ENCODE measurements around the gene CNOT6. TPM values are rescaled to one million over a fixed set of nuclear protein-coding genes. Genes with fewer than 3 reads are reported as not detected.
A peak's percentile ranks its signal among the peaks of the same experiment; 100 is the strongest.

Gene CNOT6
- polyA plus RNA-seq, 1 of the 3 experiments (the other 2 are of a cell fraction), result 17.1 TPM

DNA sequence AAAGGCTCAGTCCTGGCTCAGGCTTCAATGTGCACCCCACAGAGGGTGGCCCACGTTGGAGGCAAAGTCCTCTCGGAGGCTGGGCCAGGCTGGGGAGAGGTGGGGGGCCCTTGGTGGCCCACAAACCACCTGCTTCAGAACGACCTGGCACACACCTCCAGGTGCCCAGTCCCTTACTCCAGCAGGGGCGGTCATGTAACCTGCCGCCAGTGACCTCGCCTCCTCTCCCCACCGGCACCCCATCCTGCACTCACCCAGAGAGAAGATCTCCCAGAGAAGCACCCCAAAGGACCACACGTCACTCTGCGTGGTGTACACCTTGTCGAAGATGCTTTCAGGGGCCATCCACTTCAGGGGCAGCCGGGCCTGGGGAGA is 119.6 kb downstream of the CNOT6 start:
- H3K9me2 ChIP-seq, result no peaks in the 10 kb centered on the region
- H2AFZ ChIP-seq (ENCODE audit: low read depth), result no peak overlapping the region
- no peak overlapping the region for H3K4me2 ChIP-seq
- no peak for TF ChIP-seq JUND (IDR thresholded peaks at IDR 0.05)
- no peak for TF ChIP-seq FOSL2 (IDR thresholded peaks at IDR 0.05; ENCODE audit: borderline replicate concordance, low read depth)
- TF ChIP-seq EP300 (IDR thresholded peaks at IDR 0.05; ENCODE audit: borderline replicate concordance in 1 of 2, low read depth in 1 of 2, low read length in 1 of 2), result no peak
- no peak for TF ChIP-seq EZH2phosphoT487 (IDR thresholded peaks at IDR 0.05; ENCODE audit: borderline replicate concordance, low read depth)
- no peaks in the 10 kb centered on the region for H3K79me2 ChIP-seq (ENCODE audit: insufficient read depth)
- no peaks in the 10 kb centered on the region; the same call in 1 of the 2 replicates for H3K27me3 ChIP-seq (ENCODE audit: insufficient read depth)
- H3F3A ChIP-seq (replicated peaks; ENCODE audit: insufficient read depth), result no peaks in the 10 kb centered on the region
- no peaks in the 10 kb centered on the region for H3K9me3 ChIP-seq
- H4K20me1 ChIP-seq (ENCODE audit: insufficient read depth), result no peaks in the 10 kb centered on the region
- H3K4me3 ChIP-seq (ENCODE audit: low read depth in 2 of 2, low read length in 1 of 2), result no peak overlapping the region
- ChIA-PET CTCF (interaction anchor here (1.7 to 1.8 kb wide), 2 partner anchors 8 to 14 kb away, joined by 4 to 8 read pairs; no protein-coding TSS in a partner anchor), POLR2A (no interaction called here)
- no peak overlapping the region for H3K27ac ChIP-seq (ENCODE audit: low read depth in 2 of 2, low read length in 1 of 2)
- H3K36me3 ChIP-seq (replicated peaks in 1 of 2; ENCODE audit: control insufficient read depth in 1 of 2, insufficient read depth in 2 of 2, low read length in 1 of 2), result no peaks in the 10 kb centered on the region
- DNase-seq, result no peak
- WGBS (ENCODE audit: low lambda C conversion rate), result 38% methylated on average over 9 of the region's 11 CpGs
- H3K4me1 ChIP-seq (ENCODE audit: control insufficient read depth in 1 of 2, insufficient read depth in 2 of 2, low read depth in 1 of 2, low read length in 1 of 2), result no peaks in the 10 kb centered on the region
- no peak overlapping the region for H3K9ac ChIP-seq

DNA sequence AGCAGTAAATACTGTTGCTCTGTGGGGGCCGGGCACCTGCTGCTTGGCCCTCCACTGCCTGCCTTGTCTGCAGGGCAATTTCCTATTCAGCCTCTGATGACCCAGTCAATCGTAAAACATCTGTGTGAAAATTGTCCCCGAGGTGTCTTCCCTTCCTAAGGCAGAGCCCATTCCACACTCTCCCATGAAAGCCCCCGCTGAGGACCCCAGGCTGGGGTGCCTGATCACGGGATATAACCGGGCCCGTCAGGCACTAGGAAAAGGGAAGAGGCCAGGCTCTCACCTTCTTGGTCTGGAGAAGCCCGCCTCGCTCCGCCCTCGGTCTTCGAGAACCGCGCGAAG is 124.3 kb downstream of the CNOT6 start:
- Histone ChIP-seq H3K27me3 (ENCODE audit: insufficient read depth) (peaks cover 18% of the 10 kb centered on the region), H3K36me3 (replicated peaks in 1 of 2; ENCODE audit: control insufficient read depth in 1 of 2, insufficient read depth in 2 of 2, low read length in 1 of 2) (no peaks in the 10 kb centered on the region), H3K9me2 (no peaks in the 10 kb centered on the region), H3K79me2 (ENCODE audit: insufficient read depth) (no peaks in the 10 kb centered on the region), H3K9ac (no peak overlapping the region), H4K20me1 (ENCODE audit: insufficient read depth) (no peaks in the 10 kb centered on the region), H2AFZ (ENCODE audit: low read depth) (peak overlapping the region; percentile 84; the same call in 1 of the 2 replicates), H3K9me3 (no peaks in the 10 kb centered on the region), H3K4me1 (ENCODE audit: control insufficient read depth in 1 of 2, insufficient read depth in 2 of 2, low read depth in 1 of 2, low read length in 1 of 2) (no peaks in the 10 kb centered on the region), H3K4me3 (ENCODE audit: low read depth in 2 of 2, low read length in 1 of 2) (peak overlapping the region; percentile 35 to 46; a peak in 1 of 4 replicates), H3K27ac (ENCODE audit: low read depth in 2 of 2, low read length in 1 of 2) (no peak overlapping the region), H3K4me2 (peak overlapping the region; percentile 83), H3F3A (replicated peaks; ENCODE audit: insufficient read depth) (no peaks in the 10 kb centered on the region)
- DNase-seq, result no peak
- WGBS (ENCODE audit: low lambda C conversion rate), result 0% methylated on average over 15 of the region's 15 CpGs
- POLR2A ChIA-PET, result no interaction called here
- CTCF ChIA-PET, result interaction anchor here (0.7 to 2.1 kb wide), 30 partner anchors 7 to 437 kb away, joined by 3 to 43 read pairs (median 4); partner anchors contain the start of gene SCGB3A1
- no peak for TF ChIP-seq RXRA (IDR thresholded peaks at IDR 0.05; ENCODE audit: borderline replicate concordance, low read depth)
- no peak for TF ChIP-seq FOXM1 (IDR thresholded peaks at IDR 0.05; ENCODE audit: low read depth)
- no peak for TF ChIP-seq FOXJ3 (CRISPR knock-in tag; IDR thresholded peaks at IDR 0.05)
- no peak for TF ChIP-seq SMC3 (IDR thresholded peaks at IDR 0.05; ENCODE audit: low read depth, low read length)
- TF ChIP-seq RAD21 (IDR thresholded peaks at IDR 0.05; ENCODE audit: low read length), result no peak
- TF ChIP-seq ELF1 (IDR thresholded peaks at IDR 0.05), result no peak
- TF ChIP-seq NRF1 (IDR thresholded peaks at IDR 0.05; ENCODE audit: low read depth, low read length), result no peak
- no peak for TF ChIP-seq GABPA (IDR thresholded peaks at IDR 0.05; ENCODE audit: low read depth)
- TF ChIP-seq, protein P1, sequence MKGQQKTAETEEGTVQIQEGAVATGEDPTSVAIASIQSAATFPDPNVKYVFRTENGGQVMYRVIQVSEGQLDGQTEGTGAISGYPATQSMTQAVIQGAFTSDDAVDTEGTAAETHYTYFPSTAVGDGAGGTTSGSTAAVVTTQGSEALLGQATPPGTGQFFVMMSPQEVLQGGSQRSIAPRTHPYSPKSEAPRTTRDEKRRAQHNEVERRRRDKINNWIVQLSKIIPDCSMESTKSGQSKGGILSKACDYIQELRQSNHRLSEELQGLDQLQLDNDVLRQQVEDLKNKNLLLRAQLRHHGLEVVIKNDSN (IDR thresholded peaks at IDR 0.05; ENCODE audit: borderline replicate concordance, low read depth), result no peak
- TF ChIP-seq GATA2 (CRISPR knock-in tag; IDR thresholded peaks at IDR 0.05), result no peak
